Measurements from ENCODE around the gene LAMA2.

Gene LAMA2

GRCh38 chr6:129269076-129269475 is 386.1 kb downstream of the LAMA2 start:
- no peak for TF ChIP-seq CTCF (IDR thresholded peaks at IDR 0.05; ENCODE audit: low read depth, low read length)
- H3K4me3 ChIP-seq (ENCODE audit: low read depth, low read length), result no peak overlapping the region

- TF ChIP-seq CTCF (IDR thresholded peaks at IDR 0.05; ENCODE audit: low read depth, low read length), result no peak
These were observed 387.0 kb downstream of the LAMA2 start for GRCh38 chr6:129269891-129270290.

GRCh38 chr6:129270450-129270849 is 387.5 kb downstream of the LAMA2 start:
- no peak overlapping the region for H3K4me3 ChIP-seq (ENCODE audit: low read depth, low read length)
- TF ChIP-seq CTCF (IDR thresholded peaks at IDR 0.05; ENCODE audit: low read depth, low read length), result no peak

More at GRCh38 chr6:129269891-129270290, 387.0 kb downstream of the LAMA2 start:
- no peak overlapping the region for H3K4me3 ChIP-seq (ENCODE audit: low read depth, low read length)

- H3K4me3 ChIP-seq (ENCODE audit: low read depth, low read length), result no peak overlapping the region
- TF ChIP-seq CTCF (IDR thresholded peaks at IDR 0.05; ENCODE audit: low read depth, low read length), result no peak
These were observed 390.2 kb downstream of the LAMA2 start for GRCh38 chr6:129273161-129273560.

GRCh38 chr6:129276461-129276860 is 393.5 kb downstream of the LAMA2 start:
- no peak for TF ChIP-seq CTCF (IDR thresholded peaks at IDR 0.05; ENCODE audit: low read depth, low read length)
- H3K4me3 ChIP-seq (ENCODE audit: low read depth, low read length), result no peak overlapping the region

GRCh38 chr6:129276986-129277385 is 394.0 kb downstream of the LAMA2 start:
- H3K4me3 ChIP-seq (ENCODE audit: low read depth, low read length), result no peak overlapping the region

More at GRCh38 chr6:129276986-129277385, 394.0 kb downstream of the LAMA2 start:
- TF ChIP-seq CTCF (IDR thresholded peaks at IDR 0.05; ENCODE audit: low read depth, low read length), result no peak
